Dermis microvascular lymphatic vessel endothelial cell (primary cell): ENCODE data around the gene CDK12. TPM values are rescaled to one million over a fixed set of nuclear protein-coding genes. Genes with fewer than 3 reads are reported as not detected.

Source experiments
- DNase-seq, 2 donors: peaks; one replicate each; pipeline versions ENCODE4 v3.0.0 to v3.0.0-alpha.2; 2010; ENCODE audit warnings: low read depth in 2 of 2
- total RNA-seq: library from RNA; depleted of rRNA; stranded (reverse); fragments of >200 nt; gene quantifications from 2 replicates; pipeline ENCODE4 v1.2.1, GENCODE V29; 2014

The CDK12 gene
- total RNA-seq, 1 donor from 2014 or later: 13.1 TPM

DNA sequence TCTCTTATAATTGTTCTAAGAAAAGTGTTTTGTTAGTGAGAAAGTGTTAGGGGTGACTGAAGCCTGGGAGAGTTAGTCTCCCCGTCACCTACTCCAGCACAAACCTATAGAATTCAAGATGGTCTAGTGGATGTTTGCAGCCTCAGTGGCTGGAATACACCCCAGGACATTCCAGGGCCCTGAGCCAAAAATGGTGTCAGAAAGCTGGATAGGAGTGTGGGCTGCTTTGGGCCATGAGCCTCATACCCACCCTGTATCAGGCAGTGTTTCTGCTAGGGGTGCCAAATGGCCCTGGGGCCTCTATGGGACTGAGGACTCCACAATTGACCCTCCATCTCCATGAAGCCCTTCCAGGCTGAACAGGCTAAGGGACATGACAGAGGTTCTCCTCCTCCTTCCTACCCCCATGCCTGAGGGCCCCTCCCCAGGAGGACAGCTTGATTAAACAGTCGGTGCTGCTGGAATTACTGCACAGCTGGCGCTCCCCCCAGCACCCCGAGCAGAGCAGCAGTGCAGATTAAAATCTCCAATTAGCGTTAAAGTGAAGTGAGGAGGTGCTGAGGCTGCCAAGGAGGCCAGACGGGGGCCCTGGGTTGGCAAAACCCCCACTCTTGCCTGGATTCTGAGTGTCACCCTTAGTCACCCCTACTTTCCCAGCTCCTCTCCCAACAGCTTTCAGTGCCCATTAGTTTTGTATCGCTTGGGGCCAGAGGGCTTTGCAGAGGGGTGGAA is 87.4 kb downstream of the CDK12 start:
- DNase-seq: no peak

GRCh38 chr17:39549747-39550573 is 88.7 kb downstream of the CDK12 start:
- no peak for DNase-seq

DNA sequence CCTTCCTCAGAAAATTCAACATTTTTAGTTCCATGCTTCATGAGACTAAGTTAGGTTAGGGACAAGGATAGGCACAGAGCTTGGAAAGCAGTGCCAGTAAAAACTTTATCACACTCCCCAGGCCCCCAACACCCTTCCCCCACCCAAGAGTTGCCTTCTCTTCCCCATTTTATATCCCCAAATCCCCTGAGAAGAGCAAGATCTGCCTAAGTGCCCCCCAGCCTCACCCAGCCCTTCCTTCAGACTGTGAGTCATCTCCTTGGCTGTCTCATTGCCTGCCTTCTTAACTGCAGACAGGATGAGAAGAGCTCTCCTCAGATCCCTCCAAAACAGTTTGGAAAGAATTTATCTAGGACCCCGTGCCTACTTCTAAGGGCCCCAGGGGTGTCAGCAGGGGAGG is 90.6 kb downstream of the CDK12 start:
- DNase-seq: peak in 1 of 2 donors; percentile 25

DNA sequence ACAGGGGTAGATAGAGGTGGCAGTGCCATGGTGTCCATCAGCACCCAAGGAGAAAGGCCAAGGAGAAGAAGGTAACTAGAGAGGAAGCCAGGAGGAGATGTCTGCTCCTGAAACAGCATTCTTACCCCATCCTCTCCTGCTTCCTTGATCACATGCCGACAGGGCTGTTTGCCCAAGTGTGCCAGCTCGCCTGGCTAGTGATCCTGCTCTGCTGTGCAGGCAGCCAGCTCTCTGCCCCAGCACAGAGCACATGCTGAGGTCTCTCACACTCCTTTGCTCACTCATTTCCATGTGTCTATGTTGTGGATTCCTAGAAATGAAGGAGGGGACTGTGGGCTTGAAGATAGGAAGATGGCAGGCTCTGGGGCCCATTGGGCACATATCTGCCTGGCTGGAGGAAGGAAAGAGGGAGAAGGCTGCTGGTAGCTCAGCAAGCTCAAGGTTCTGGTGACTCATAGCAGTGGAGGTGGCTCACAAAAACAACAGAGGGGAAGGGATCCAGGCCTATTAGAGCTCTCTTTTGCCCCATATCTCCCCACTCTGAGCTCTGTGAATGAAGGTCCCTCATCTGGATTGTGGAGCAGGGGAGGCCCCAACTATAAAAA is 92.2 kb downstream of the CDK12 start:
- DNase-seq: peak in 1 of 2 donors; percentile 37

GRCh38 chr17:39555368-39555767 is 94.1 kb downstream of the CDK12 start:
- no peak for DNase-seq

DNA sequence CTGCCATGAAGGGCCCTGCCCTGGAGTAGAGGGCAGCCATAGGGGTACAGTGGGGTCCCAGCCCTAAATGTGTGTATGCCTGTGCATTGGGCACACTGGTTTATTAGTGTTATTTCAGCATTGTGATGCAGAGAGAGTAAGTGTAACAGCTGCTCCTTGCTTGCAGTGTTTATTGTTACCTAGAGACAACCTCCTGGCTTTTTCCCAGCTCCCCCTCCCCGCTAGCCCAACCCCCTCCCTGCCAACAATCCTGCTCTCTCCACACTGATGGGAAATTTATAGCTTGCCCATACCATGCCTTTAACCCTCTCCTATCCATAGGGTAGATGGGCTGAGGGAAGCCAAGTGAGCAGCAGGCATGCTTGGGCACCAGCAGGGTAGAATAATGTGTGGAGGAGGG is 95.1 kb downstream of the CDK12 start:
- DNase-seq: no peak

DNA sequence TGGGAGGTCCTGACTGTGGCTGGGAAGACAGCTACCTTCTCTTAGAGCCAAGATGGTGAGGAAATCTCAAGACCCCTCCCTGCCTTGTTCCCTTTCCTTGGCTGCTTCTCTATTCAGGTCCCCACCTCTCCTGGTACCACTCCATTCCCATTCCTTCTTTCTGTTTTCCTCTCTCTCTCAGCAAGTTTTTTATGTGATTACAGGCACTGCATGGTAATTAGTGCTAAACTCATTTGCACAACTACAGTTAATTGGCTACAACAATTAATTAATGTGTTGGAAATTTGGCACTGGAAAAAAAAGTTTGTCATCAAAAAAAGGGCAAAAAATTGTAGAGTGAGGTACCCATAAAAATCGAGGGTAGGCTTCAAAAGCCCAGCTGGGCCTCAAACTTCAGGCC is 101.1 kb downstream of the CDK12 start:
- no peak for DNase-seq

- no peak for DNase-seq
These were observed 101.7 kb downstream of the CDK12 start for GRCh38 chr17:39562976-39563375.

GRCh38 chr17:39563476-39563875 is 102.2 kb downstream of the CDK12 start:
- DNase-seq: no peak

- DNase-seq: no peak
These were observed 103.0 kb downstream of the CDK12 start for GRCh38 chr17:39564211-39564848.

- DNase-seq: no peak
These were observed 105.0 kb downstream of the CDK12 start for GRCh38 chr17:39566094-39566850.

DNA sequence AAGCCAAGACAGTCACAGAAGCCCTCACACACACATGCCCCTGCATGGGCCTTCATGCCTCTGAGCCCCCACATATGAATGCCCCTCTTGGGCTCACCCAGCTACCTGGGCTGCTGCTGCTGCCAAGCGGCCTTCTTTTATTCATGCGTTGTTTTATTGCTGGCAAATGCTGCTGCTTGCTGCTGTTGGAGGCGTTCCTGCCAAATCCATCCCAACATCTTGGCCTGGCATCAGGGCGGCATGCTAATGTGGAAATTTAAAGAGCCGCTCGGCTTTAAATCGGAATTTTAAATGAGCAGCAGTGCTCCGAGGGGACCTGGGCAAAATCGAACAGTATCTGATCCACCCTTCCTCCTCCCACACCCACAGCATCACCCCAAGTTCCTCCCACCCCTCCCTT is 107.4 kb downstream of the CDK12 start:
- DNase-seq: no peak

- DNase-seq: no peak
These were observed 107.8 kb downstream of the CDK12 start for GRCh38 chr17:39569126-39569525.

DNA sequence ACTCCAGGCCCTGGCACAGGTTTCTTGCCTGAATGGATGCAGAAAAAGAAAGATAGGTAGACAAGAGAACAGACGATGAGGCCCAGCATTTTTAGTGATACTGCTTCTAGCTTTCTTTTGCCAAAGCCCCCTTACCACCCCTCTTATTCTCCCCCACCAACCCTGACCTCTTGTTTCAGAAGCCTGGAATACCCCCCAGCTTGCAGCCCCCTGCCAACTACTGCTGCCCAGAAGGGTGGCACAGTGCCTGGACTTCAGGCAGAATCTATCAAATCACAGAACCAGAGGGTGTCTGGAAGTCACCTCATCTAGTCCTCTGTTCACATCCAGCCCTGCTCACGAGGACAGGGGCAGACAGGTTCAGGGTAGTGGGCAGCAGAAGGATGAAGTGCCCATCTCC is 110.8 kb downstream of the CDK12 start:
- no peak for DNase-seq

DNA sequence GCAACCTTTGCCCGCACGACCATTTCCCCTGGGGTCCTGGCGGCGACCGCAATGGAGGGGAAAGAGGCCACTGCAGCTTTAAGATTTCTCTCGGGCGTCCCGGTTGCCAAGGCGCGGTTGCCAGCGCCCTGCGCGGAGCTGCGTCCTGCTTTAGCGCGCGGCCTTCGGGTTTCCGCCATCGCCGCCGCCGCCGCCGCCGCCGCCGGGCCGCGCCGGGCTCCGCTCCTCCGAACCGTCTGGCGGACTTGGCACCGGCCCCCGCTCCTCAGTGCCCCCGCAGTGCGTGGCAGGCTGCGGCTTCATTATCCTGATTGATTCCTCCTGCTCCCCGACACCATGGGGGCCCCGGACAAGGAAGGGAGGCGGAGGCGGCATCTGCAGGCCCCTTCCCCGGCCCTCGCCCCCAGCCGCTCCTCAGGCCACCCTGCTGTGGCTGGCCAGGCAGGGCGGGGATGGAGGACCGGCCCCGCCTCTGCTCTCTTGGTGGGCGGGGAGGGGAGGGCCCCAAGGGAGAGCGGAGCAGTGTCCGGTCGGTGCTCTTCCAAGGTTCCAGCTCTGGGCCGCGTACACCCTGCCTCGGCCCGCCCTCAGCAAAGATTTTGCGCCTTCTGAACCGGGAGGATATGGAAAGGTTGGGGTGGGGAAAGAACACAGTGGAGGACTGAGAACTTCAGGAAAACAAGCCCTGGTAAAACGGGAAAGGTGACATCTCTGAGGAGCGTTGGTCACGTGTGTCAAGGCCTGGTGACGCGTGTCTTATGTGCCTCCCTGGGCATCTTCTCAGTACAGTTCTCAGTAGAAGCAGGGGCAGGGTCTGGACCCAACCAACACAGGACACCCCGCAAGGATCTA is 112.4 kb downstream of the CDK12 start:
- DNase-seq: peak in 1 of 2 donors; percentile 66

GRCh38 chr17:39576187-39576586 is 114.9 kb downstream of the CDK12 start:
- DNase-seq: peak in 1 of 2 donors; percentile 26

GRCh38 chr17:39578272-39578671 is 117.0 kb downstream of the CDK12 start:
- no peak for DNase-seq

- peak in 1 of 2 donors; percentile 23 for DNase-seq
These were observed 118.2 kb downstream of the CDK12 start for GRCh38 chr17:39579318-39580081.

DNA sequence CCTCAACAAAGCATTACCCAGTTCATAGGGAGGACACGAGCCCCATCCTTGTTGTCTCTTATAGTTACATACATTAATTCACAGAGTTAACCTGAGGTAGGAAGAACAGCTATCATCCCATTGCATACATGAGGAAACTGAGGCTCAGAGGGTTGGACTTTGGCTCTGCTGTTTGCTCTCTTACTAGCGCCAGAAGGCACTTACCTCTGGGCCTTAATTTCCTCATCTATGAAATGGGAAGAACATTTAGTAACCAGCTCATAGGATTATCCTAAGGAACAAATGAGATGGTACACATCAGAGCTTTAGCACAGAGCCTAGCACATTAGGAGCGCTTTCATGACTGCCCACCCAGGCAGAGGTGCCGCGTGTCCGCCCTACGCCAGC is 118.8 kb downstream of the CDK12 start:
- DNase-seq: no peak
